ENCODE results near the gene HEY2.

DNA sequence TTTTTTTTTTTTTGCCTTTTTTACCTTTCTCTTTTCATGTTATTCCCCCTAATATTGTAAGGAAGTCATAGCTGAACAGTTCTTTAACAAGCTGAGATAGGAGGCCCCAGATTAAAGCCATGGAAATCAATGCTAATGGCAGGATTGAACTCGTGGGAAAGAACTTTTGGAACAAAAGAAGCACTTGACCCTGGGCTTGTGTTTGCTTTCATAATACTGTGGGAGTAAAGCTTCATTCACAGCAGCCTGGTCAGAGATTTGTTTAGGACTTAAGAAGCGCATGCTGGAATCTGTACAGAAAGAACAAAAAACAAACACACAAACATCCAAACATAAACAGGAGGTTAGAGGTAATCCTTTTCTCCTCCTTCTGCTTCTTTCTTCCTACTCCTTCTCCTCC is 5.1 kb downstream of the HEY2 start:
- TF ChIP-seq, protein P1, sequence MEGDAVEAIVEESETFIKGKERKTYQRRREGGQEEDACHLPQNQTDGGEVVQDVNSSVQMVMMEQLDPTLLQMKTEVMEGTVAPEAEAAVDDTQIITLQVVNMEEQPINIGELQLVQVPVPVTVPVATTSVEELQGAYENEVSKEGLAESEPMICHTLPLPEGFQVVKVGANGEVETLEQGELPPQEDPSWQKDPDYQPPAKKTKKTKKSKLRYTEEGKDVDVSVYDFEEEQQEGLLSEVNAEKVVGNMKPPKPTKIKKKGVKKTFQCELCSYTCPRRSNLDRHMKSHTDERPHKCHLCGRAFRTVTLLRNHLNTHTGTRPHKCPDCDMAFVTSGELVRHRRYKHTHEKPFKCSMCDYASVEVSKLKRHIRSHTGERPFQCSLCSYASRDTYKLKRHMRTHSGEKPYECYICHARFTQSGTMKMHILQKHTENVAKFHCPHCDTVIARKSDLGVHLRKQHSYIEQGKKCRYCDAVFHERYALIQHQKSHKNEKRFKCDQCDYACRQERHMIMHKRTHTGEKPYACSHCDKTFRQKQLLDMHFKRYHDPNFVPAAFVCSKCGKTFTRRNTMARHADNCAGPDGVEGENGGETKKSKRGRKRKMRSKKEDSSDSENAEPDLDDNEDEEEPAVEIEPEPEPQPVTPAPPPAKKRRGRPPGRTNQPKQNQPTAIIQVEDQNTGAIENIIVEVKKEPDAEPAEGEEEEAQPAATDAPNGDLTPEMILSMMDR (IDR thresholded peaks at IDR 0.05) = no peak
- TF ChIP-seq POLR2A (IDR thresholded peaks at IDR 0.05; ENCODE audit: low read length) (no peak), TP53 (CRISPR knock-in tag; IDR thresholded peaks at IDR 0.05) (no peak), RFX5 (IDR thresholded peaks at IDR 0.05) (no peak), NFE2L2 (conservative IDR thresholded peaks at IDR 0.05; ENCODE audit: low read length) (no peak), RNF2 (IDR thresholded peaks at IDR 0.05; ENCODE audit: borderline replicate concordance, low read depth) (no peak), HOXA7 (CRISPR knock-in tag; IDR thresholded peaks at IDR 0.05) (no peak), ESRRA (IDR thresholded peaks at IDR 0.05; ENCODE audit: borderline replicate concordance, low read length) (no peak), EP300 (IDR thresholded peaks at IDR 0.05) (no peak), BHLHE40 (IDR thresholded peaks at IDR 0.05; ENCODE audit: low read depth, low read length) (no peak)
- TF ChIP-seq, protein P2, sequence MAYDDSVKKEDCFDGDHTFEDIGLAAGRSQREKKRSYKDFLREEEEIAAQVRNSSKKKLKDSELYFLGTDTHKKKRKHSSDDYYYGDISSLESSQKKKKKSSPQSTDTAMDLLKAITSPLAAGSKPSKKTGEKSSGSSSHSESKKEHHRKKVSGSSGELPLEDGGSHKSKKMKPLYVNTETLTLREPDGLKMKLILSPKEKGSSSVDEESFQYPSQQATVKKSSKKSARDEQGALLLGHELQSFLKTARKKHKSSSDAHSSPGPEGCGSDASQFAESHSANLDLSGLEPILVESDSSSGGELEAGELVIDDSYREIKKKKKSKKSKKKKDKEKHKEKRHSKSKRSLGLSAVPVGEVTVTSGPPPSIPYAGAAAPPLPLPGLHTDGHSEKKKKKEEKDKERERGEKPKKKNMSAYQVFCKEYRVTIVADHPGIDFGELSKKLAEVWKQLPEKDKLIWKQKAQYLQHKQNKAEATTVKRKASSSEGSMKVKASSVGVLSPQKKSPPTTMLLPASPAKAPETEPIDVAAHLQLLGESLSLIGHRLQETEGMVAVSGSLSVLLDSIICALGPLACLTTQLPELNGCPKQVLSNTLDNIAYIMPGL (CRISPR knock-in tag; IDR thresholded peaks at IDR 0.05; ENCODE audit: borderline replicate concordance) = no peak
- TF ChIP-seq, protein P3, sequence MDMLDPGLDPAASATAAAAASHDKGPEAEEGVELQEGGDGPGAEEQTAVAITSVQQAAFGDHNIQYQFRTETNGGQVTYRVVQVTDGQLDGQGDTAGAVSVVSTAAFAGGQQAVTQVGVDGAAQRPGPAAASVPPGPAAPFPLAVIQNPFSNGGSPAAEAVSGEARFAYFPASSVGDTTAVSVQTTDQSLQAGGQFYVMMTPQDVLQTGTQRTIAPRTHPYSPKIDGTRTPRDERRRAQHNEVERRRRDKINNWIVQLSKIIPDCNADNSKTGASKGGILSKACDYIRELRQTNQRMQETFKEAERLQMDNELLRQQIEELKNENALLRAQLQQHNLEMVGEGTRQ (IDR thresholded peaks at IDR 0.05) = no peak
- TF ChIP-seq, protein P4, sequence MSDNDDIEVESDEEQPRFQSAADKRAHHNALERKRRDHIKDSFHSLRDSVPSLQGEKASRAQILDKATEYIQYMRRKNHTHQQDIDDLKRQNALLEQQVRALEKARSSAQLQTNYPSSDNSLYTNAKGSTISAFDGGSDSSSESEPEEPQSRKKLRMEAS (IDR thresholded peaks at IDR 0.05) = no peak
- TF ChIP-seq, protein P5, sequence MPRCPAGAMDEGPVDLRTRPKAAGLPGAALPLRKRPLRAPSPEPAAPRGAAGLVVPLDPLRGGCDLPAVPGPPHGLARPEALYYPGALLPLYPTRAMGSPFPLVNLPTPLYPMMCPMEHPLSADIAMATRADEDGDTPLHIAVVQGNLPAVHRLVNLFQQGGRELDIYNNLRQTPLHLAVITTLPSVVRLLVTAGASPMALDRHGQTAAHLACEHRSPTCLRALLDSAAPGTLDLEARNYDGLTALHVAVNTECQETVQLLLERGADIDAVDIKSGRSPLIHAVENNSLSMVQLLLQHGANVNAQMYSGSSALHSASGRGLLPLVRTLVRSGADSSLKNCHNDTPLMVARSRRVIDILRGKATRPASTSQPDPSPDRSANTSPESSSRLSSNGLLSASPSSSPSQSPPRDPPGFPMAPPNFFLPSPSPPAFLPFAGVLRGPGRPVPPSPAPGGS (IDR thresholded peaks at IDR 0.05) = no peak

All from A549 (cell line).